Activated gamma-delta T cell treated with Interleukin-2 at 50 U/mL for 16 hours (primary cell): ENCODE results near the gene CACNA2D3.

ENCODE experiments used
- DNase-seq: peaks from one replicate; pipeline ENCODE4 v3.0.0-alpha.2; 2020

Gene CACNA2D3

DNA sequence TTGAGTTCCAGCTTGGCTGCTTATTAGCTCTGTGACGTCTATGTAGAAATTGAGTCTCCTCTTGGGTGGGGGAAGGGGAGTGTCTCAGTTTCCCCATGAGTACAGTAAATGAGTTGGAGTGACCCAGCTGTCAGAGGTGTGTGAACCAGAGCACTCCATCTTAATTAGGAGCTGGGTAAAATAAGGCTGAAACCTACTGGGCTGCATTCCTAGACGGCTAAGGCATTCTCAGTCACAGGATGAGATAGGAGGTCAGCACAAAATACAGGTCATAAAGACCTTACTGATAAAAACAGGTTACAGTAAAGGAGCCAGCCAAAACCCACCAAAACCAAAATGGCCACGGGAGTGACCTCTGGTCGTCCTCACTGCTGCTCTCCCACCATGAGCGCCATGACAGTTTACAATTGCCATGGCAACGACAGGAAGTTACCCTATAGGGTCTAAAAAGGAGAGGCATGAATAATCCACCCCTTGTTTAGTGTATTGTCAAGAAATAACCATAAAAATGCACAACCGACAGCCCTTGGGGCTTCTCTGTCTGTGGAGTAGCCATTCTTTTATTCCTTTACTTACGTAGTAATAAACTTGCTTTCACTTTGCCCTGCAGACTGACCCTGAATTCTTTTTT is 222.4 kb downstream of the CACNA2D3 start:
- DNase-seq, result no peak

DNA sequence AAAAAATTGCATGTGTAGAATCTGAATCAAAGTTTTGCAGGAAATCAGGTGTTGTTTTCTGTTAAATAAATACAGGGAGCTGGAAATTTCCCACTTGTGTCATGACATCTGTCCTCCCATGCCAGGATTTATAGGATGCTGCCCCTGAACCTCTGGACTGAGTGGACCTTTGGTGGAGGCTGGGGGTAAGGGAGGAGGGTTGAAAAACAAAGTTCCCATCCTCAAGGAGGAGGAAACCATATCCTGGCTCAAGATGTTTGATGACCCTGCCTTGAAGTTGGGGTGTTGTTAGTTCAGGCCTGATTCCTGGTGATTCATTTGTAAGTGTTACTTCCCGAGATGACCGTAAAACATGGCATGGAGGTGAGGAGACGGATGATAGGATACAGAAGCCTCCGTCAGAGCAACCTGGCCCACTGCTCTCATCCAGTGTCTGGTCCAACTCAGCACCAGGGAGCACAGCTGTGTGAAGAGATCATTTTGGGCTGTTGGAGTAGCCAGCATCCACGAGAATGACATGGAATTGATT is 223.6 kb downstream of the CACNA2D3 start:
- DNase-seq, result no peak

DNA sequence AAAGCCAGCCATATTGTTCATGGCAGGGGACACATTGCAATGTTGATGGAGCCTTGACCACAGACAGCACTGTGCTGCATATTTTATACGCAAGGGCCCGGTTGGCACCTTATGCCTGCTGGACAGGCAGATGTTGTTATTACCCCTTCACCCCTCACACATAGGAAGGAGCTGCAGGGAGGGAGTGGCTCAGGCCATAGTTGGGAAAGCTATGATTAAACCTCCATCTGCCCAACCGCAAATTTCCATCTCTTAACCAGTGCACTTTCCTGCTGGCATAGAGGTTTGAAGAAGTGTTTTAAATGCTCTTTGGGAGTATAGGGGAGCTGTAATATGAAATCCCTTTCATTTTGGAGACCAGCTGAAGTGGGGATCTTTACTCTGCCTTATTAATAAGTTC is 224.7 kb downstream of the CACNA2D3 start:
- DNase-seq, result no peak

DNA sequence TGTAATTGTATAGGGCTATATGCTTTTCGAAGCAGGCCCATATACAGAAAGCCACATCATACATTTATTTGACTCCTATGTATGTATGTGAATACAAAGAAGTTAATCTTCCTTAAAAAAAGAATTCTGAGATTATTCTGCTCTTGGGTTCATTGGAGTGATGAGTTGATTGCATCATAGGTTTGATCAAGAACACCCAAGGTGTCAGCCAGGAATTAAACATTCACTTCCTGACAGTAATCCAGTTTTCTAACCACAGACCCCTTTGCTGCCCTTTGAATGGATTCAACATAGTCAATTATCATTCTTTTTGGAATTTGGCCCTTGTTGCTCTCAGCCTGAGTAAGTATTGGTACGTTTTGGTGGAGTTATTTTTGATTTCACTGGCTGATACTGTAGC is 225.6 kb downstream of the CACNA2D3 start:
- DNase-seq, result no peak

DNA sequence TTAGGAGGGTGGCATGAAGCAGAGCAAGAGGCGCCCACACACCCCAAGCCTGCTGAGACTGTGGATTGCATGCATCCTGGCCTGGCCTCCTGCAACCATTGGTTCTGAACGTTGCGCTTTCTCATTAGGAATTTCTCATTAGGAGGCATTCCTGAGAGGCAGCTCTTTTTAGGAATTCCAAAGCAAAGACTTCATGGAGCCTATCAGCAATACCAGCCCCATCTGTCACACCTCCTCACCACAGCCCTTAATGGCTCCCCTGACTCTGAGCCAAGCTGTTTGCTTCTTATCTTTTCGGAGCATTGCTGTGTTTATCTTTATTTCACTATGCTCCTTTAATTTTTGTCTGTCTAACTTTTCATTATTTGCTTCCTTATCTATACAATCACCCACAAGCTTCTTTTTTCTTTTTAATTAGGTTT is 226.9 kb downstream of the CACNA2D3 start:
- no peak for DNase-seq

DNA sequence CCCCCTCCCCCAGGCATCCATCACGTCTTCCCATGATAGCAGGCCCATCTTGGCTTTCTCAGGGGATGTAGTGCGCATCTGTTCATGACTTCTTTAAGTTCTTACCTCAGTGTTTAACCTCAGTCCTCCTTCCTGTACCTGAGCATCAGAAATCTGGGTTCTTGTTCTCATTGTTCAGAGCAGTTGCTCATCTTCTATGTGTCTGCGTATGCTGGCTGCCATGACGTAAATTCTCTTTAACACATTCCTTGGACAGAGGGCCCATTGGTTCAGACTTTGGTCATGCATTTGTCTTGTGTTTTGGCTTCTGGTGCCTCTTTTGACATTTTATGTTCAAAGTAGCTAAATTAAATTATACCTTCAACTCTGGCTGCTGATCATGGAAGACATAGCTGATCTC is 227.3 kb downstream of the CACNA2D3 start:
- DNase-seq, result no peak

DNA sequence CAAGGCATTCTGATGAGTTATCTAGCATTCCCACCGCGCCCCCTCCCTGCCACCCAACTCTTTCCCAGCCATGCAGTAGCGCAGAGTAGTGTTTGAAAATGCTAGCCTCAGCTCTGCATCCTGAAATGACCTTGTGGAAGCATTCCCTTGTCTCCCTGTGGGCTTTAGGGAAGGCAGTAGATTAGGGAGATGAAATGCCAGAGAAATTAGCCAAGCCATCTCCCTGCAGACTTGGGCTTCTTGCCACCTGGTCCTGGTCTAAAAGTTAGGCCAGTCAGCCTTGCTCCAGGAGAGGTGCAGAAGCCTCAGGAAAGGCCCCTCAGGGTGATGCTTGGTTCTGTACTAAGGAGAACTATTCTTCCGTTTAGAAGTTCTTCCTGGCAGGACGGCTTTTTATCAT is 231.2 kb downstream of the CACNA2D3 start:
- DNase-seq, result no peak

DNA sequence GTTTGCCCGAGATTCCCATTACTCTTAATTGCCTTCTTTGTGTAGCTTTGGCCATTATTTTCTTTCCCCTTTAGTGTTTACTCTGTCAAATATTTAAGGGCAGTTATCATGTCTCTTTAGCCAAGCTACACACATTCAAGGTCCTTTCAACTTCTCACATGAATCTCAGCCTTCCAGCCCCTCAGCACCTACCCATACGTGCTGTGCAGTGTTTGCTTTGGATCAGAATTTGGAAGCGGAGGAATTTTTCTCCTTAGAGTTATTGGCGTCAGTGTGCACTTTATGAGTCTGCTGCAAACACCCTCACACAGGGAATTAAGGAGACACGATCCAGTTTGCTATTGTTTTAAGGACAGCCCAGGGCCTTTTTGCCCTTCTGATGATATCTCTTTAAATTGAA is 231.6 kb downstream of the CACNA2D3 start:
- no peak for DNase-seq

DNA sequence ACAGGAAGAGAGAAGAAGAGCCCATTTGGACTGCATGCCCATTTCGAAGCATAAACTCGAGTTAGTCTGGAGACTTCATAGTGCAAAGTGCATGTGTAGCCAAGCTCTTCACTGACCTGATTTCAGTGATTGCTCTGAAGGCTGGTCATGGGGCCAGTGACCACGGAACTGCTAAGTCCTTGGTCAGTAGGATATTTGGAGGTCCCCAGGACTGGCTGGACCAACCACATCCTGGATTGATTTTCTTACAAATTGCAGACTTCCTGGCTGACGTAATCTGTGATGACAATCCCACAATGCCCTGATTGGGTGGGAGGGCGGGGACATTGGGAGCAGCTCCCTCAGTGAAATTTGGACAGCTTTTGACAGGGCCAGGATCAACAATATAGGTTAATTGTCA is 233.4 kb downstream of the CACNA2D3 start:
- no peak for DNase-seq

DNA sequence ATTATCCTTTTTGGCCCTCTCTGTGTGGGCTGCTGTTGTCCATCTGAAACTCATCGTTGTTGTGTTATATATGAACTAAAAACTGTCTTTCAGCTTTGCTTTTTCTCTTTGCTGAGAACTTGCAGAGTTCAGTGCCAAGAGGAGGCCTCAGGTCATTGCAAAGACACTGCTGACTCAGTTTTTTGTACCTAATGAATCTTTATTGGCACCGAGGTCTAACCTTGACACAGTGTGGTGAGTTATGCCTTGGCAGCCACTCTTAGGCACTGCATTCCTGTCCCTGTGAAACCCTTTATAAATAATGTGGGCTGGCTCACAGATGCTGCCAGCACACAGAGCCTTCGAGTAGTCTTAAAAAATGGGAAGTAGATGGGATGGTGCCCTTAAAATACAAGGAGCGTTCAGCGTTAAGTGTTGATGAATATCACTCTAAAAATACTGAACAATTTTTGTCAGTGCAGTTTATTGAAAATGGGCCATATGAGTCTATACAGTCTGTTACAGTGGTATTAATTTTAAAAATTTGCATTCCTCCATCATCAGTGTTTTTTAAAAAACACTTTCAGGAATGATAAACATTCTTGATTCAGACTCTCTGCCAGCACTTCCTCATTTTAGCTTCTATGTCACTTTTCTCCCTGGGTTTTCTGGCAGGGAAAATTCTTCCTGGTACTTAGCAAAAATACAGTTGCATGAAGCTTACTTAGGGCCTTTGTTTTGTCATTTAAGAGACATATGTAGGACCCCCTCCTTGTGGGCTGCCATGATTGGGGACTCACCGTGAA is 234.1 kb downstream of the CACNA2D3 start:
- no peak for DNase-seq

DNA sequence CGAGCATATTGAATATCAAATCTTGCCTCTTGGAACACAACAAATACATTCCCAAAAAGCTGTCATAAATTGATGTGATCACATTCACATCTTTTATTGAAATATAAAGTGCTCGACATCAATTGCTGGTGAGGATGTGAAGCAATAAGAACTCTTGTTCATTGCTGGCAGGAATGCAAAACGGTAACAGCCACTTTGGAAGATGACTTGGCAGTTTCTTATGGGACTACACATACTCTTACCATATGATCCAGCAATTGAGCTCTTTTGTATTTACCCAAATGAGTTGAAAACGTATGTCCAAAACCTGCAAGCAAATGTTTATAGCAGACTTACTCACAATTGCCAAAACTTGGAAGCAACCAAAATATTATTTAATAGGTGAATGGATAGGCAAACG is 234.9 kb downstream of the CACNA2D3 start:
- DNase-seq, result no peak

DNA sequence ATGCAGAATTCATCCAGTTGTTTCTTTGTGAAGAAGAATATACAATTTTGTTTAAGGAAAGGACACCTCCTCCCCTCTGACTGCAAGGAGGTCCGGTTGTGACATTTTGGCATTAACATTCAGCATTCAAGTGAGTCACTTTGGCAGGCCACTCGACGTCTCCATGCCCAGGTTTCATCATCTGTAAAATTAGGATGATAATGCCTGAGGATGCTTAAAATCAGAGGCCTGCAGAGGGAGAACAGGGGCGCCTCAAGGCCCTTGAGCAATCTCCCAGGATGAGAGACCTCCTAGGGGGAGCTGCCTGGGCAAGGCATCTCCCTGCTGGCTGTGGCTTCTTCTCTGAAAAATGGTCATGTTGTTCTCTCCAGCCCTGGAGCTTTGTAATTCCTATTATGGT is 236.0 kb downstream of the CACNA2D3 start:
- no peak for DNase-seq

DNA sequence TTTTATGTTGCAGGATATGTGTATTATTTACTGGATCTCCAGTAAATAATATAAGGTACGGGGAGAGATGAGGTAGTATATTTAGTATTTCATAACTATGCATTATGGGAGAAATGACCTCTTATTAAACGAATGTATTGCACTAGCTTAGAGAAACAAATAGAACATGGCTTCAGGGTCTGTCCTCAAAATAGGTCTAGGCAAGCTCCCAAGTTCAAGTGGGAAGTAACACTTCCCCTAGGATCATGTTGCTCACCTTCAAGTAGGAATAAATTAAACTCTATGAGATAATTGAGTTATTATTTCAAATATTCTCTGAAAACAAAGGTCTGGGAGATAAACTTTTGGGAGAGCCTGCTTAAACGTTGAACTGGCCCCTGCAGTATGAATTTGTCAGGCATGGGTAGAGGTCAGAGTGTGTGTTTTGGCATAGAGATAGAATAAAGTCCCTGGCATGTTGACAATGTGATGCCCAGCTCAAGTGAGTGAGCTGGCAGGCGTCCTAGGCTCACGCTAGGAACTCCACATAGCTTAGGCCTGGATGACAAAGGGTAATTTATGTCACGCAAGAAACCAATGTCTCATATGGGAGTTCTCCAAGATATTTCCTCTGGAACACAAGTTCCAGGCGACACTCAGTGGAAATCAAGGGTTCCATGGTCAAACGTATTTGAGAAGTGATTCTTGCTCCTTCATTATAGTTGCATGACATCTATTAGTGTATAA is 236.8 kb downstream of the CACNA2D3 start:
- no peak for DNase-seq

DNA sequence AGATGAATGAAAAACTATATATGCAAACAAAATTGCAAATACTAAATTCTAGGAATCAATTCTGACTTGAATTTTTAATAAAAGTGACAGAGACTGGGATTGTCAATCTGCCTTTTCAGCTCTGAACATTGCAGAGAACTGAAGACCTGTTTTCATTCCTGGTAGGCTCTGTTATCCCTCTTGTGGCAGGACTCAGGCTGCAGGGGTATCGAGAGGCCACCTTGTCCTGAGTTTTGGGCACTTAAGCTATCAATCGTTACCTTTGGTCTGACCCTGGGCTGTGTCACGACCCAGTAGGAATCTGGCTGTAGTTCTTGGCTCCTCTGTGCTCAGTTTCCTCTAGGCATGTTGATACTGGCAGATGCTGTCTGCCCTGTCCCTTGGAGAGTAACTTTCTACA is 238.0 kb downstream of the CACNA2D3 start:
- no peak for DNase-seq

DNA sequence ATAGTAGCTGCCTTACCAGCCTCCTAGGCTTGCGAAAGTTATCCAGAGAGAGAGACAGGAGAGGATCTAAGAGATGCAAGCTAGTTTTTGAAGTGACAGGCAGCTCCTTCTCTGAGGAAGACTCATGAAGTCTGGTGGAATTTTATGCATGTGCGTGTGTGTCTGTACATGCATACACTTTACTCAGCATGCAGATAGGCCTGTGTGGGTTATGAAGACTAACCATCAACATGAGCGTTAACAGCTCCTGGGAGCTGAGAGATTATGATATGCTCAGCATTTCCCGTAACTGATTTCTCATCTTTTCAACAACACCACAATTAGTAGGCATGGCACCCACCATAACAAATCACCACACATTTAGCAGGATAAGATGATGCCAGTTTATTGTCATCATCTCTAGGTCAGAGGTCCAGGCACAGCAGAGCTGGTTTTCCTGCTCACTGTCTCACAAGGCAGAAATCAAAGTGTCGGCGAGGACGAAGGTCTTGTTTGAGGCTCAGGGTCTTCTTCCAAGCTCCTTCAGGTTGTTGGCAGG is 239.5 kb downstream of the CACNA2D3 start:
- DNase-seq, result no peak

DNA sequence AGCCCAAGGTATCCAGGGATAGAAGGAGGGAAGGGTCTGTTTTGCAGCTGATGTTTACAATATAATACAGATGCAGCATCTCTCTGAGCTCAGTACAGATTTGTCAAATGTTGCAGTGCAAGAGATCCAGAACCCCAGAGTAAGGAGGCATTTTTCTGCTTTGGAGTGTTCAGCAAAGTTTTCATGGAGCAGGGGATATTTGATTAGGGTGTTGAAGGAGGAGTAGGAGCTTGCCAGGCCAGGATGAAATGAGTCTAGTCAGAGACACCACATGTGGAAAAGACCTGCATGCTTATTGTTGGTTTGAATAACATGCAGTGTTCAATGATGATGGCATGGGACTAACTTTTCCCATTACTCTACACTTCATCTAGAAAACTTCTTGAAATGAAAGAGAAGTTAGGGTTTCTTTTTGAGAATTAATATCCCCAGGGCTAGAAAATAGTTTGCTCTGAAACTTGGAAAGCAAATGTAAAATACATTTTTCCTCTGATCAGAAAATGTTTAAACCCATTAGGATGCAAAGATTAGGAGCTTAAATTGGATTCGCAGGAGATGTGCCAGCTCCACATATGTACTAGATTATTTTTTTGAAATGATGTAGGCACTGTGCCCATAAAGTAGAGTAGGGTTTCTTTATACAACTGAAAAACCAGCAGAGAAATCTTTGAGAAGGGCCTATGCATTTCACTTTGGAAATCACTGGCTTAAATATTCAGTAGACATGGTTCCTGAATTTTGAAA is 243.8 kb downstream of the CACNA2D3 start:
- DNase-seq, result no peak

DNA sequence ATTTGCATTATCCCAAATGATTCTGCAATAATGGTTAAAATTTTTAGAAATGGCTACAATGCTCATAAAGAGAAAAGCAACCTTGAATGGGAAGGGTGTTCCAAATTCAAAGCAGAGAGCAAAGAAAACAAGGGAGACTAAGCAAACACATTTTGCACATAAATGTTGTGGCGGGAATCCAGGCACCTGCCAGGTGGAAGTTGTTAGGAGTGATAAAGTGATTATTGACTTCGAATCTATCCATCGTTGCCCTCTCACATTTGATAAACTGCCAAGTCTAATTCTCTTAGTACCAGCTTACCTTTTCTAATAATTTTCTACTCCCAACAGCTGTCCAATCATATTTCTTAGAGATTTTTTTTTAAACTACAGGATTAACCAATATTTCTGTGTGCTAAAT is 244.5 kb downstream of the CACNA2D3 start:
- DNase-seq, result no peak

DNA sequence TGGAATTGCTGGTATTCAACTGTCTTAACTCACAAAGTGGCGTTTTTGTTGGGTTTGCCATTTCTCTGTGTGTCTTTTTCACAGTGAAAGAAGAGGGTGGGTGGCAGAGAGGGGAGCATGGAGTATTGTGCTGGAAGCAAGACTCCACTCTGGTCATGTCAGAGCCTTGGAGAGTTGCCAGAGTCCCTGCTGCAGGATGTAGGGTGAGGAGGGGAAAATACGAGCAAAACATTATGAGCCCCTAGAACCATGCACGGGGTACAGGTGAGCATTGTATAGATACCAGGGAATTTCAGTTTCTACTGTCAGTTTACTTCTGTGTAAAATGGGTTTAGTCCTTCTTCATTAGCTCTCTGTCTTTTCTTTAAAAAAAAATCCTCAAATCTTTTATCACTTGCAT is 249.9 kb downstream of the CACNA2D3 start:
- DNase-seq, result no peak

DNA sequence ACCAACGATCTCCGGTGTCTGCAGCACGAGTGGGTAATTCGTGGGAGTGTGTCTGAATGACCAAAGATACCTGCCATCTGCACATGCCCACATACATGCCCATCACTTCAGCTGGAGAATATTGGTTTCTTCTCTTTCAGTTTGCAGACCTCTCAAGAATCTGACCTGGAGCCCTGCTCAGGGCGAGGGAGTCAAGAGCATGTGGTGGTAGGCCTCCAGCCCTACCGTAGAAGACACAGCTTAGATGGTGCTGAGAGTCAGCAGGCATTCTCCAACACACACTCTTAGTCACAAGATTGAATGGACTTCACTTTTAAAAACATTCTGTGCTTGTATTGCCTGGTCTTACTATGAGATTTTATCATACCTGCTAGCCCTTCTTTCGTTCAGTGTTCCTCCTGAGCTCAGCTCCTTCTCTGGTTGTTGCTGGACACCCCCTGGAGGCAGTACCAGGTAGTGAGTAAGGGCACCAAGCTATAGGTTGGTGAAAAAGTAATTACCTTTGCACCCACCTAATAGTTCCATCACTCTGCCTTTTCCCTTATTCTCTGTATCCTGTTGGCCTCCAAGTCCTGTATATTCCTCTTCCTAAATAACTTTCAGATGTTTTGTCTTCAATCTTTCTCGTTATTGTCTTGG is 252.0 kb downstream of the CACNA2D3 start:
- no peak for DNase-seq

DNA sequence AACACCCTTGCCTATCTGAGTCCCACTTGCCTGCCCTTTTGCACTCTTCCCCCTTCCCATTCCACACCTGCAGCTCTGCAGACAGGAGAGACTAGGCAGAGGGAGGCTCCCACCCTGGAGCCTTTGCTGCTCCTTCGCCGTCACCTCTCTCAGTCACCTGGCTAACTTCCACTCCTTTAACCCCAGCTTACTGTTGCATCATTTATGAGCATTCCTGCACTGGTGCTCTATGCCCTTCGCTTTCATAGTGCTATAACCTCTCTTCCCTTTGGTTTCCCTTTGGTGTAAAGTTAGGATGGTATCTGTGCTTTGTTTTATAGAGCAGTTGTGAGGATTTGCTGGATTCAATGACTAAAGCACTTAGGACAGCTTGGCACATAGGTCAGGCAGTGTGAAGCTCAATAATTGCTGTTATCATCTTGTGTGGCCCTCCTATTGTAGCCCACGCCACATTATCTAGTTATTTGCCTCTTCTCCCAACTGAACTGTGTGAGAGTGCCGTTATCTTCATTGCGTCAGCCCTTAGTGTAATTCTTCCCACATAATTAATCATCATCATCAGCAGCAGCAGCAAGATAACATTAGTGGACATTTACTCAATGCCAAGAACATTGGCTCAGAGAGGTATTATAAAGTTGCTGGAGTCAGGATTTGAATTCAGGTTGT is 253.9 kb downstream of the CACNA2D3 start:
- DNase-seq, result no peak

DNA sequence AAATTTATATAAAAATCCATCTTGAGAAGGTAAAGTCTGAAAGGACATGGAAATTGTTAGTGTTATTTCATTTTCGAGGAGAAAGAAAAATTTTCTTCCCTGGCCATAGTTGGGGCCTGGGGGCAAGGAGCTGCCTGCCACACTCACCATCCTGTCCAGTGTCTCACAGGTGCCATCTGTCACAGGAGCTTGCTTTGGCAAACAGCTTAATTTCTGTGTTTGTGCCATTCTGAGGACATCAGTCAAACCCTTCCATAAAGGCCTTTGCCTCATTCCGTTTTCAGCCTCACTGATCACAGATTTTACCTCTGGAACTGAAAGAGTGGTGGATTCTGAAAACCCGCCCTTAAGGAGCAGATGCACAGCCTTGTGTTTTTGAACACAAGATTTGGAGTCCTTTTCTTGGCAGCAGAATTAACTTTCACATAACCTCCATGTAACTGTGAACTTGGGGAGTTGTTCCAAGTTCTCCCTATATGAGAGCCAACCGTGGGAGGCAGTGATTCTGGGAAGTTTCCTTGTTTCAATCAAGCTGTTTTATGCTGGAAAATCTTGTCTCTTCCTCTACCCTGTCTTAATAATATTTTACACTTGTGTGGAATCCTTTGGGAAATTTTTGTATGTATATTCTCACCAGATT is 254.7 kb downstream of the CACNA2D3 start:
- no peak for DNase-seq
